Panc1 (cell line): Measurements from ENCODE around the gene IL11.
A peak's percentile ranks its signal among the peaks of the same experiment; 100 is the strongest.

Source experiments
- CTCF ChIP-seq: fragments of 450-650 bp; IDR thresholded peaks from 2 replicates; pipeline ENCODE4 v1.5.1; 2017; ENCODE audit warnings: mild to moderate bottlenecking
- SIN3A ChIP-seq: IDR thresholded peaks from 2 replicates; pipeline ENCODE4 v1.6.1; 2012; ENCODE audit warnings: low read depth, mild to moderate bottlenecking, low read length, moderate library complexity, borderline replicate concordance; ENCODE audit not compliant: insufficient read depth

DNA sequence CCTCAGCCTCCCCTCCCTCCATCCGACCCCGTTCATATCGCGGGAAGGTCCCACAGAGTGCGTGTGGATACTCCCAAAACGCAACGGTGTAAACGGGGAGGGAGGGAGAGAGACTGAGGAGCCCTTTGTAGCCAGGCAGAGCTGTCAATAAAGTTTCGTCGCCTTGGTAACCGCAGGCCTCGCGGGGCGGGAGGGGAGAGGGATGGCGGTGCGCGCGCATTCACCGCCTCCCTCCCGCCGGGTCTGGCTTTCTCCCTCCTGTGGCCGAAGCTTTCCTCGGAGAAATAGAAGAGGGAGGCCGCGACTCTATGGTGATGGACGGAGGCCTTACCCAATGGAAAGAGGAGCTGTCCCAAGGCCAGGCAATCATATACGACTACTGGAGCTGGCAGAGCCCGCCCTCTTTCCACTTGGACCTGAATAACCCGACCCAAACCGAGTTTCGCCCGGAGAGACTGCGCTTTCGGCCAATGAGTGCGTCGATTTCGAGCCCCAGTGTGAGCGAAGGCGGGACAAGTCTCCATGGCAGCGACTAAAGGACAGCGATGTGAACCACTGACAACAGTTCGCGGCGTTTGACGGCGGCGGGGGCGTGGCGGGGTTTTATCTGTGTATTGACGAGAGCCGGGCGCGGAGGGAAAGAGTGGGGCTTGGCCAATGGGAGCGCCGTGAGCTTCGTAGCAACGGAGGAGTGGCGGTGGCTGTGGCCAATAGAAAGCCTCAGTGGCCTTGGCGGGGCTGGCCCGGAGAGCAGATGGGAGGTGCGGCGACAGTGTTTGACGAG is 31.0 kb downstream of the IL11 start, which contains the start of gene KMT5C:
- no peak for TF ChIP-seq CTCF
- 0 out of 2 replicates have a peak, but pooled peaks have one; percentile 23 for TF ChIP-seq SIN3A
